ENCODE measurements around the gene SLC44A4.

Gene SLC44A4

GRCh38 chr6:31900917-31901414 lies 22.2 kb upstream of the SLC44A4 start:
- peaks cover 51% of the 10 kb centered on the region for H3K4me1 ChIP-seq (ENCODE audit: insufficient read depth, low read length)
- H3K9me3 ChIP-seq (ENCODE audit: insufficient read depth, low read length, severe bottlenecking): no peaks in the 10 kb centered on the region
- ATAC-seq (ENCODE audit: insufficient read depth, low read depth) (no peak), DNase-seq (no peak)
- peak overlapping the region; percentile 80; the same call in 1 of the 2 replicates for H3K27ac ChIP-seq (ENCODE audit: low read length)
- H2AFZ ChIP-seq (ENCODE audit: low read depth, low read length): no peak overlapping the region
- H3K4me3 ChIP-seq (ENCODE audit: low read depth in 1 of 2, low read length in 2 of 2): peak overlapping the region; percentile 43 to 74; a peak in 3 of 4 replicates
- TF ChIP-seq, protein P1, sequence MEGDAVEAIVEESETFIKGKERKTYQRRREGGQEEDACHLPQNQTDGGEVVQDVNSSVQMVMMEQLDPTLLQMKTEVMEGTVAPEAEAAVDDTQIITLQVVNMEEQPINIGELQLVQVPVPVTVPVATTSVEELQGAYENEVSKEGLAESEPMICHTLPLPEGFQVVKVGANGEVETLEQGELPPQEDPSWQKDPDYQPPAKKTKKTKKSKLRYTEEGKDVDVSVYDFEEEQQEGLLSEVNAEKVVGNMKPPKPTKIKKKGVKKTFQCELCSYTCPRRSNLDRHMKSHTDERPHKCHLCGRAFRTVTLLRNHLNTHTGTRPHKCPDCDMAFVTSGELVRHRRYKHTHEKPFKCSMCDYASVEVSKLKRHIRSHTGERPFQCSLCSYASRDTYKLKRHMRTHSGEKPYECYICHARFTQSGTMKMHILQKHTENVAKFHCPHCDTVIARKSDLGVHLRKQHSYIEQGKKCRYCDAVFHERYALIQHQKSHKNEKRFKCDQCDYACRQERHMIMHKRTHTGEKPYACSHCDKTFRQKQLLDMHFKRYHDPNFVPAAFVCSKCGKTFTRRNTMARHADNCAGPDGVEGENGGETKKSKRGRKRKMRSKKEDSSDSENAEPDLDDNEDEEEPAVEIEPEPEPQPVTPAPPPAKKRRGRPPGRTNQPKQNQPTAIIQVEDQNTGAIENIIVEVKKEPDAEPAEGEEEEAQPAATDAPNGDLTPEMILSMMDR (IDR thresholded peaks at IDR 0.05; ENCODE audit: borderline replicate concordance, extremely low read depth, low read length, poor library complexity, severe bottlenecking): no peak
- H4K20me1 ChIP-seq (ENCODE audit: insufficient read depth, low read length): peaks cover 3% of the 10 kb centered on the region; the same call in 1 of the 2 replicates
- H3K36me3 ChIP-seq (ENCODE audit: insufficient read depth, low read length): peaks cover 18% of the 10 kb centered on the region
- H3K79me2 ChIP-seq (ENCODE audit: insufficient read depth, low read length): peaks cover 53% of the 10 kb centered on the region
- peaks cover 2% of the 10 kb centered on the region for H3K27me3 ChIP-seq (ENCODE audit: insufficient read depth, low read length, poor library complexity)
- H3K9ac ChIP-seq (ENCODE audit: low read depth, low read length): peak overlapping the region; percentile 73
- peak overlapping the region; percentile 92 for H3K4me2 ChIP-seq (ENCODE audit: insufficient read depth, low read length)

DNA sequence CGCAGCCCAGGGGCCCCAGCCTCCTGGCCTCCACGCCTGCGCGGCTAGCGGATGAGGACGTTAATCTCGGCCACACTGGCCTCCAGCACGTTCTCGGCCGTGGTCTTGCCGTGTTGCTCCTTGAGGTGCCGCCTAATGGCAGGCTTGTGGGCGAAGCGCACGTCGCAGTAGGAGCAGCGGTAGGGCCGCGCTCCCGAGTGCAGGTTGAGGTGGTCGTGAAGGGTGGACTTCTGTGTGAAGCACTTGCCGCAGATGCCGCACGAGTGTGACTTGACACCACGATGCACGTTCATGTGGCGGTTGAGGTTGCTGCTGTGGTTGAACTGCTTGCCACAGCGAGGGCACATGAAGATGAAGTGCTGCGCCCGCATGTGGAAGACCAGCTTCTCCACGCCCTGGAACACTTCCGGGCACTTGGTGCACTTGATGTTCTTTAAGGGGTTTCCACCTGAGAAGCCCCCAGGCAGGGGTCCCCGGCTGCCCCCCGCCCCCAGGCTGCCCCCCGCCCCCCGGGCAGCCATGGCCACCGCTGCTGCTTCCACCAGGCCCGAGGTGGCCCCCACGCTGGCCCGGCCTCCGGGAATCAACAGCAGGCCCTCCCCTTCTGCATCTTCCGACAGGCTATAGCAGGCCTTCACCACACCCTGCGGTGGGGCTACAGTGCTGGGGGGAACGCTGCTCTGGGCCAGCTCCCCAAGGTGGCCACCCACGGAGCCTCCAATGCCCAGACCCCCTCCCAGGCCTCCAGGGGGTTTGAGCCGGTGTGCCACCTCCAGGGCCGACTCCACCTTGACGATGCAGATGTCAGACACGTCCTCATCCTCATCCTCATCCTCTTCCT lies 21.3 kb upstream of the SLC44A4 start:
- Histone ChIP-seq H3K79me2 (ENCODE audit: insufficient read depth, low read length) (peaks cover 60% of the 10 kb centered on the region), H2AFZ (ENCODE audit: low read depth, low read length) (no peak overlapping the region), H3K4me3 (ENCODE audit: low read depth in 1 of 2, low read length in 2 of 2) (peak overlapping the region in 1 of 2 experiments; percentile 25; a peak in 1 of 4 replicates), H3K4me2 (ENCODE audit: insufficient read depth, low read length) (peak overlapping the region; percentile 88), H3K4me1 (ENCODE audit: insufficient read depth, low read length) (peaks cover 52% of the 10 kb centered on the region), H3K27me3 (ENCODE audit: insufficient read depth, low read length, poor library complexity) (no peaks in the 10 kb centered on the region), H3K9me3 (ENCODE audit: insufficient read depth, low read length, severe bottlenecking) (no peaks in the 10 kb centered on the region), H3K9ac (ENCODE audit: low read depth, low read length) (peak overlapping the region; percentile 79; the same call in 1 of the 2 replicates), H4K20me1 (ENCODE audit: insufficient read depth, low read length) (peaks cover 3% of the 10 kb centered on the region; the same call in 1 of the 2 replicates), H3K27ac (ENCODE audit: low read length) (no peak overlapping the region), H3K36me3 (ENCODE audit: insufficient read depth, low read length) (peaks cover 27% of the 10 kb centered on the region)
- peak; percentile 15 for DNase-seq
- no peak for ATAC-seq (ENCODE audit: insufficient read depth, low read depth)
- TF ChIP-seq EZH2 (IDR thresholded peaks at IDR 0.05; ENCODE audit: borderline replicate concordance, low read depth, low read length, severe bottlenecking): no peak
- TF ChIP-seq, protein P1 (IDR thresholded peaks at IDR 0.05; ENCODE audit: borderline replicate concordance, extremely low read depth, low read length, poor library complexity, severe bottlenecking): no peak

DNA sequence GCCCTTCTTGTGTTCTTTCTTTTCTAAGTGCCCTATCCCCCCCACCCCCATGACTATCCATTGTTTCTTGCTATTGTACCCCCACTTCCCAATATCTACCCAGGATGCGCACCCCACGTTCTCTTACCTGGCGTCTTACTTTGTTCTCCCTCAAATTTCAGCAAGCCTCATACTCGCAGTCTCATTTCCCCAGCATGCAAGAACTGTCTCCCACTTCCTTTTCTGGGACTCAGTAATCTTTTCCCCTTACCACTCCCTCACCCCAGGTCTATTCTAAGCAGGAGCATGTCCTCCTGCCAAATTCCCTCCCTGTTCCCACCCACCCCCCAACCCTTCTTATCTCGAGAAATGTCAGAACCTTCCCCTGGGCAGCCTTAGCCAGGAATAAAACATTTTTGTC lies 20.4 kb upstream of the SLC44A4 start:
- Histone ChIP-seq H3K27me3 (ENCODE audit: insufficient read depth, low read length, poor library complexity) (no peaks in the 10 kb centered on the region), H3K27ac (ENCODE audit: low read length) (no peak overlapping the region), H3K4me2 (ENCODE audit: insufficient read depth, low read length) (peak overlapping the region; percentile 88), H2AFZ (ENCODE audit: low read depth, low read length) (no peak overlapping the region), H3K36me3 (ENCODE audit: insufficient read depth, low read length) (peaks cover 36% of the 10 kb centered on the region), H4K20me1 (ENCODE audit: insufficient read depth, low read length) (peaks cover 3% of the 10 kb centered on the region; the same call in 1 of the 2 replicates), H3K9ac (ENCODE audit: low read depth, low read length) (peak overlapping the region; percentile 79), H3K9me3 (ENCODE audit: insufficient read depth, low read length, severe bottlenecking) (no peaks in the 10 kb centered on the region), H3K4me1 (ENCODE audit: insufficient read depth, low read length) (peaks cover 52% of the 10 kb centered on the region), H3K79me2 (ENCODE audit: insufficient read depth, low read length) (peaks cover 63% of the 10 kb centered on the region), H3K4me3 (ENCODE audit: low read depth in 1 of 2, low read length in 2 of 2) (peak overlapping the region in 1 of 2 experiments; percentile 78; a peak in 1 of 4 replicates)
- ATAC-seq (ENCODE audit: insufficient read depth, low read depth) (no peak), DNase-seq (no peak)
- no peak for TF ChIP-seq EZH2 (IDR thresholded peaks at IDR 0.05; ENCODE audit: borderline replicate concordance, low read depth, low read length, severe bottlenecking)
- TF ChIP-seq, protein P1 (IDR thresholded peaks at IDR 0.05; ENCODE audit: borderline replicate concordance, extremely low read depth, low read length, poor library complexity, severe bottlenecking): no peak

Measured in DND-41 (cell line).